NCI-H345 (cell line): Measurements from ENCODE around the gene ZHX3.
"Not testable (repeated sequence)": the region's sequence is repeated elsewhere in the genome, so short reads cannot be mapped to it uniquely, and the experiment has no call there.

ENCODE experiments used
- DNase-seq: peaks from one replicate; lab custom pipeline; 2025; lab: John Stamatoyannopoulos, UW

Gene ZHX3

GRCh38 chr20:41334036-41334435 is 16.5 kb upstream of the ZHX3 start:
- DNase-seq = no peak

GRCh38 chr20:41331731-41332130 is 14.2 kb upstream of the ZHX3 start:
- DNase-seq = no peak

- DNase-seq = no peak
These were observed 13.4 kb upstream of the ZHX3 start for GRCh38 chr20:41330941-41331340.

GRCh38 chr20:41330343-41330720 is 12.8 kb upstream of the ZHX3 start:
- no peak for DNase-seq

- DNase-seq = no peak
These were observed 12.2 kb upstream of the ZHX3 start for GRCh38 chr20:41329435-41330342.

GRCh38 chr20:41327178-41327577 is 9.6 kb upstream of the ZHX3 start:
- no peak for DNase-seq

GRCh38 chr20:41320976-41321375 is 3.4 kb upstream of the ZHX3 start:
- no peak for DNase-seq

- no peak for DNase-seq
These were observed 2.9 kb upstream of the ZHX3 start for GRCh38 chr20:41320441-41320840.

- no peak for DNase-seq
These were observed 729 bp upstream of the ZHX3 start for GRCh38 chr20:41318271-41318649.

- DNase-seq = peak; percentile 66
These were observed 657 bp downstream of the ZHX3 start for GRCh38 chr20:41316602-41317545.

- DNase-seq = no peak
These were observed 1.5 kb downstream of the ZHX3 start for GRCh38 chr20:41316051-41316450.

GRCh38 chr20:41314386-41314785 is 3.1 kb downstream of the ZHX3 start:
- no peak for DNase-seq

GRCh38 chr20:41312009-41312408 is 5.5 kb downstream of the ZHX3 start:
- not testable (repeated sequence) for DNase-seq

- no peak for DNase-seq
These were observed 7.7 kb downstream of the ZHX3 start for GRCh38 chr20:41309817-41310216.

GRCh38 chr20:41308726-41309413 is 8.7 kb downstream of the ZHX3 start:
- no peak for DNase-seq

GRCh38 chr20:41308290-41308711 is 9.2 kb downstream of the ZHX3 start:
- no peak for DNase-seq

- no peak for DNase-seq
These were observed 10.5 kb downstream of the ZHX3 start for GRCh38 chr20:41307021-41307420.

- DNase-seq = no peak
These were observed 11.3 kb downstream of the ZHX3 start for GRCh38 chr20:41306061-41306727.

- DNase-seq = no peak
These were observed 13.0 kb downstream of the ZHX3 start for GRCh38 chr20:41304424-41305079.

GRCh38 chr20:41304002-41304401 is 13.5 kb downstream of the ZHX3 start:
- no peak for DNase-seq

- DNase-seq = no peak
These were observed 16.6 kb downstream of the ZHX3 start for GRCh38 chr20:41300886-41301285.
